GM19193 (cell line): Measurements from ENCODE around the gene FRZB.

ENCODE experiments used
- POLR2A ChIP-seq: IDR thresholded peaks from 4 replicates; pipeline ENCODE4 v1.6.1; 2011; ENCODE audit not compliant: insufficient read depth, insufficient read length; ENCODE audit errors: extremely low read depth

FRZB gene

GRCh38 chr2:182804128-182804527, 62.3 kb downstream of the FRZB start:
- TF ChIP-seq POLR2A, result no peak

GRCh38 chr2:182798736-182799135, 67.7 kb downstream of the FRZB start:
- TF ChIP-seq POLR2A, result no peak

GRCh38 chr2:182792441-182792840, 74.0 kb downstream of the FRZB start:
- no peak for TF ChIP-seq POLR2A

- TF ChIP-seq POLR2A, result no peak
Observed at GRCh38 chr2:182784777-182785176, 81.7 kb downstream of the FRZB start.

- TF ChIP-seq POLR2A, result no peak
Observed at GRCh38 chr2:182784058-182784706, 82.3 kb downstream of the FRZB start.
